Hepatocyte (in vitro differentiated cells): ENCODE results near the gene SLC22A23. TPM values are rescaled to one million over a fixed set of nuclear protein-coding genes. Genes with fewer than 3 reads are reported as not detected.

Experiments
- DNase-seq: peaks from one replicate; pipeline ENCODE4 v3.0.0-alpha.2; 2016; ENCODE audit warnings: low spot score
- H2AFZ ChIP-seq: fragments of 200-600 bp; sonication (generic); 2 replicates; pipeline ENCODE4 v1.6.0; 2016; ENCODE audit warnings: antibody characterized with exemption, mild to moderate bottlenecking
- H3K27ac ChIP-seq: fragments of 200-600 bp; sonication (generic); 2 replicates; pipeline ENCODE4 v1.5.1; 2016; ENCODE audit warnings: mild to moderate bottlenecking
- H3K27me3 ChIP-seq: fragments of 200-600 bp; sonication (generic); 2 replicates; pipeline ENCODE4 v1.6.1; 2016
- H3K36me3 ChIP-seq: fragments of 200-600 bp; sonication (generic); replicated peaks from 2 replicates; pipeline ENCODE4 v1.5.1; 2016; ENCODE audit warnings: low read depth; ENCODE audit not compliant: insufficient read depth
- H3K4me1 ChIP-seq: fragments of 200-600 bp; sonication (generic); 2 replicates; pipeline ENCODE4 v1.5.1; 2016; ENCODE audit warnings: mild to moderate bottlenecking, moderate library complexity; ENCODE audit not compliant: insufficient read depth
- H3K4me2 ChIP-seq: fragments of 200-600 bp; sonication (generic); 2 replicates; pipeline ENCODE4 v1.6.0; 2016
- H3K4me3 ChIP-seq: fragments of 200-600 bp; sonication (generic); 2 replicates; pipeline ENCODE4 v1.5.1; 2016; ENCODE audit warnings: mild to moderate bottlenecking
- H3K79me2 ChIP-seq: fragments of 200-600 bp; sonication (generic); 2 replicates; pipeline ENCODE4 v1.6.0; 2017; ENCODE audit warnings: mild to moderate bottlenecking
- H3K9me2 ChIP-seq: fragments of 200-600 bp; sonication (generic); replicated peaks from 2 replicates; pipeline ENCODE4 v1.6.0; 2017; ENCODE audit warnings: mild to moderate bottlenecking; ENCODE audit not compliant: insufficient read depth
- H3K9me3 ChIP-seq: fragments of 200-600 bp; sonication (generic); 2 replicates; pipeline ENCODE4 v1.5.1; 2016; ENCODE audit warnings: low read depth, mild to moderate bottlenecking
- H4K20me1 ChIP-seq: fragments of 200-600 bp; sonication (generic); 2 replicates; pipeline ENCODE4 v1.6.0; 2016; ENCODE audit warnings: mild to moderate bottlenecking; ENCODE audit not compliant: insufficient read depth, poor library complexity, severe bottlenecking
- CTCF ChIP-seq: fragments of 200-600 bp; sonication (generic); IDR thresholded peaks from 2 replicates; pipeline ENCODE4 v1.5.1; 2016; ENCODE audit warnings: antibody characterized with exemption, mild to moderate bottlenecking; ENCODE audit not compliant: poor library complexity
- EZH2 ChIP-seq: fragments of 200-600 bp; sonication (generic); IDR thresholded peaks from 2 replicates; pipeline ENCODE4 v1.6.1; 2016; ENCODE audit warnings: antibody characterized with exemption, mild to moderate bottlenecking, borderline replicate concordance
- EZH2phosphoT487 ChIP-seq: fragments of 200-600 bp; sonication (generic); IDR thresholded peaks from one replicate; pipeline ENCODE4 v1.6.1; 2018; ENCODE audit warnings: antibody characterized with exemption, mild to moderate bottlenecking, low read depth, moderate library complexity; ENCODE audit not compliant: unreplicated experiment, severe bottlenecking
- WGBS: methylation state at CpG from one replicate; pipeline ENCODE4 v1.1.6; 2016; ENCODE audit warnings: low lambda C conversion rate; ENCODE audit errors: missing lambda C conversion rate; 5-methylcytosine and 5-hydroxymethylcytosine counted together
- polyA plus RNA-seq: library from polyadenylated mRNA; unstranded; fragments of >200 nt; fragmentation: Nextera tagmentation; extraction: Ambion mirVana; gene quantifications from 2 replicates; pipeline ENCODE4 v1.2.1, GENCODE V29; 2016
- total RNA-seq: library from RNA; depleted of rRNA; stranded (reverse); fragments of >200 nt; gene quantifications from 2 replicates; pipeline ENCODE4 v1.2.3, GENCODE V29; 2014

SLC22A23 gene
- total and polyA plus RNA-seq, 2 experiments from 2014 or later: 14.3 to 14.8 TPM

- 92% methylated on average over 11 of the region's 11 CpGs for WGBS
- Histone ChIP-seq H3K9me3 (no peaks in the 10 kb centered on the region), H3K79me2 (no peaks in the 10 kb centered on the region), H3K9me2 (no peaks in the 10 kb centered on the region), H3K27ac (no peak overlapping the region), H3K4me3 (no peak overlapping the region), H3K36me3 (no peaks in the 10 kb centered on the region), H4K20me1 (no peaks in the 10 kb centered on the region), H3K27me3 (no peaks in the 10 kb centered on the region), H2AFZ (no peak overlapping the region), H3K4me1 (no peaks in the 10 kb centered on the region), H3K4me2 (no peak overlapping the region)
- no peak for TF ChIP-seq EZH2phosphoT487
- no peak for TF ChIP-seq CTCF
- no peak for TF ChIP-seq EZH2
- no peak for DNase-seq
Measured at GRCh38 chr6:3296537-3296936, 160.3 kb downstream of the SLC22A23 start.

GRCh38 chr6:3296078-3296477 lies 160.8 kb downstream of the SLC22A23 start:
- H3K79me2 ChIP-seq: no peaks in the 10 kb centered on the region
- H3K4me1 ChIP-seq: no peaks in the 10 kb centered on the region
- H3K4me3 ChIP-seq: no peak overlapping the region
- H3K4me2 ChIP-seq: no peak overlapping the region
- H4K20me1 ChIP-seq: no peaks in the 10 kb centered on the region
- H3K36me3 ChIP-seq: no peaks in the 10 kb centered on the region
- no peak overlapping the region for H2AFZ ChIP-seq
- H3K27me3 ChIP-seq: no peaks in the 10 kb centered on the region
- H3K27ac ChIP-seq: no peak overlapping the region
- no peaks in the 10 kb centered on the region for H3K9me2 ChIP-seq
- WGBS: 82% methylated on average over 10 of the region's 10 CpGs
- H3K9me3 ChIP-seq: no peaks in the 10 kb centered on the region
- no peak for DNase-seq
- TF ChIP-seq CTCF: no peak
- no peak for TF ChIP-seq EZH2phosphoT487
- no peak for TF ChIP-seq EZH2

GRCh38 chr6:3294921-3295871 lies 161.7 kb downstream of the SLC22A23 start:
- WGBS: 85% methylated on average over 29 of the region's 29 CpGs
- H3K27me3 ChIP-seq: no peaks in the 10 kb centered on the region
- TF ChIP-seq EZH2phosphoT487 (no peak), EZH2 (no peak), CTCF (peak; percentile 25)
- H3K4me1 ChIP-seq: no peaks in the 10 kb centered on the region
- no peaks in the 10 kb centered on the region for H3K79me2 ChIP-seq
- peak; percentile 64 for DNase-seq
- H3K4me2 ChIP-seq: no peak overlapping the region
- no peak overlapping the region for H3K27ac ChIP-seq
- H2AFZ ChIP-seq: no peak overlapping the region
- H3K9me3 ChIP-seq: no peaks in the 10 kb centered on the region
- no peaks in the 10 kb centered on the region for H4K20me1 ChIP-seq
- no peaks in the 10 kb centered on the region for H3K36me3 ChIP-seq
- no peaks in the 10 kb centered on the region for H3K9me2 ChIP-seq
- no peak overlapping the region for H3K4me3 ChIP-seq
